HG03575 (cell line): Measurements from ENCODE around the gene TRIAP1.
A peak's percentile ranks its signal among the peaks of the same experiment; 100 is the strongest.

Experiments
- ATAC-seq: cut with Tn5 transposase; IDR thresholded peaks from one replicate; pipeline ENCODE4 v1.9.1; 2021; ENCODE audit not compliant: unreplicated experiment, insufficient number of reproducible peaks, low FRiP score; ENCODE audit errors: extremely low read depth

TRIAP1 gene

GRCh38 chr12:120438495-120439198 lies 7.5 kb downstream of the TRIAP1 start:
- ATAC-seq = no peak

- ATAC-seq = peak; percentile 86
Observed at GRCh38 chr12:120437735-120438494, 8.3 kb downstream of the TRIAP1 start, which contains the start of gene COX6A1. Gene COX6A1, plus strand, starts transcription at chr12:120438113. Its CDS starts 14 bp downstream, at chr12:120438127.

DNA sequence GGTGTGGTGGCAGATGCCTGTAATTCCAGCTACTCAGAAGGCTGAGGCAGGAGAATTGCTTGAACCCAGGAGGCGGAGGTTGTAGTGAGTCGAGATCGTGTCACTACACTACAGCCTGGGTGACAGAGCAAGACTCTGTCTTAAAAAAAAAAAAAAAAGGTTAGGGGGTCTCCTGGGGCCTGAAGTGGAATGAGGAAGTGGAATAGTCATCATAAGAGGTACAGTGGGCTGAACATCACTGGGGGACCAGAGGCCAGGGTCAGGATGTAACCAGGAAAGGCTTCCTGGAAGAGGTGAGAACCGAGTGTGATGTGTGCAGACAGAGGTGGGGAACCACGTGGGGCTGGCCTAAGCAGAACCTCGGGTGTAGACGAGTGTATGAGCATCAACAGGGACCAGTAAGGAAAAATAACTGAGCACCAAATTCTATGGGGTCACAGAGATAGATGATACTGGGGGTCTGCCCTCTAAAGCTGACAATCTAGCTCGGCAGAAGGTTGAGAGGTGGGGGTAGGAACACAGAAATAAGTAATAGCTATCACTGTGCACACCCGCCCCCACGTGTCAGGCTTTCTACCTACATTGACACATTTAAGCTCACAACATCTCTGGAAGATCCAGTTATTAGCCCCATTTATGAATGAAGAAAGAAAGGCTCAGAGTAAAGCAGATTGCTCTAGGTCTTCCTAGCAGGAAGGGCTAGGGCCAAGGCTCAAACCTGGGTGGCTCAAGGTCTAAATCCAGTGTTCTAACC lies 13.2 kb downstream of the TRIAP1 start:
- no peak for ATAC-seq

- ATAC-seq = no peak
Observed at GRCh38 chr12:120429368-120429767, 16.8 kb downstream of the TRIAP1 start.

GRCh38 chr12:120428597-120429229 lies 17.5 kb downstream of the TRIAP1 start:
- no peak for ATAC-seq

GRCh38 chr12:120425797-120426196 lies 20.4 kb downstream of the TRIAP1 start:
- ATAC-seq = no peak

GRCh38 chr12:120422892-120423456 lies 23.2 kb downstream of the TRIAP1 start:
- ATAC-seq = no peak

- ATAC-seq = no peak
Observed at GRCh38 chr12:120421701-120422100, 24.5 kb downstream of the TRIAP1 start.

- no peak for ATAC-seq
Observed at GRCh38 chr12:120417917-120418580, 28.1 kb downstream of the TRIAP1 start.

GRCh38 chr12:120416490-120417216 lies 29.5 kb downstream of the TRIAP1 start:
- no peak for ATAC-seq

- no peak for ATAC-seq
Observed at GRCh38 chr12:120413901-120414695, 32.1 kb downstream of the TRIAP1 start.

- no peak for ATAC-seq
Observed at GRCh38 chr12:120412421-120412820, 33.8 kb downstream of the TRIAP1 start.

GRCh38 chr12:120408771-120409170 lies 37.4 kb downstream of the TRIAP1 start:
- ATAC-seq = no peak

DNA sequence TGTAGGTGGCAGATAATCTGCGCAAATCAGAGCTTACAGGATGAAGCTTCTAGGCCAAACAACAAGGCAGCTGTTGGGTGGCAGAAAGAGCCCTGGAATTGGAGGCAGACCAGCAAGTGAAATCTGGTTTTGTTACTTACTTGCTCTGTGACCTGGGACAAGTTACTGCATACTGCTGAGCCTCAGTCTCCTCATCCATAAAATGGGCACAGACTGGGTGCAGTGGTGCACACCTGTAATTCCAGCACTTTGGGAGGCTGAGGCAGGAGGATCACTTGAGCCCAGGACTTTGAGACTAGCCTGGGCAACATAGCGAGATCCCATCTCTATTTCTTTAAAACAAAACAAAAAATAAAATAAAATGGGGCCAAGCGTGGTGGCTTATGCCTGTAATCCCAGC lies 39.6 kb downstream of the TRIAP1 start:
- no peak for ATAC-seq

- no peak for ATAC-seq
Observed at GRCh38 chr12:120406069-120406468, 40.1 kb downstream of the TRIAP1 start.

- ATAC-seq = no peak
Observed at GRCh38 chr12:120404271-120404670, 41.9 kb downstream of the TRIAP1 start.

GRCh38 chr12:120403869-120404268 lies 42.3 kb downstream of the TRIAP1 start:
- no peak for ATAC-seq
